GM23338 (cell line): Measurements from ENCODE around the gene ZNF280C. TPM values are rescaled to one million over a fixed set of nuclear protein-coding genes. Genes with fewer than 3 reads are reported as not detected.

Experiments
- ATAC-seq: fragments of 200-7000 bp; cut with Tn5 transposase; 3 replicates; pipeline ENCODE4 v1.9.1; 2020
- DNase-seq: peaks from one replicate; pipeline ENCODE4 v3.0.0-alpha.2; 2015; ENCODE audit warnings: low spot score
- H2AFZ ChIP-seq: fragments of 200-600 bp; sonication (generic); 2 replicates; pipeline ENCODE4 v1.8.0; 2016; ENCODE audit warnings: antibody characterized with exemption, mild to moderate bottlenecking, moderate library complexity
- H3F3A ChIP-seq: fragments of 200-600 bp; sonication (generic); replicated peaks from 2 replicates; pipeline ENCODE4 v1.8.0; 2017; ENCODE audit warnings: antibody characterized with exemption, mixed run types, low read depth
- H3K27ac ChIP-seq: fragments of 200-600 bp; sonication (generic); 2 replicates; pipeline ENCODE4 v1.6.1; 2016; ENCODE audit warnings: low read depth
- H3K27me3 ChIP-seq: fragments of 200-600 bp; sonication (generic); 2 replicates; pipeline ENCODE4 v1.8.0; 2016; ENCODE audit warnings: mild to moderate bottlenecking, mixed run types, moderate library complexity; ENCODE audit not compliant: insufficient read depth
- H3K36me3 ChIP-seq: fragments of 200-600 bp; sonication (generic); 2 replicates; pipeline ENCODE4 v1.8.0; 2016; ENCODE audit warnings: mild to moderate bottlenecking; ENCODE audit not compliant: insufficient read depth
- H3K4me1 ChIP-seq: fragments of 200-600 bp; sonication (generic); 2 replicates; pipeline ENCODE4 v1.8.0; 2016; ENCODE audit warnings: mild to moderate bottlenecking, moderate library complexity; ENCODE audit not compliant: insufficient read depth
- H3K4me2 ChIP-seq: fragments of 200-600 bp; sonication (generic); 2 replicates; pipeline ENCODE4 v1.7.1; 2017; ENCODE audit warnings: mixed run types
- H3K4me3 ChIP-seq: fragments of 200-600 bp; sonication (generic); 2 replicates; pipeline ENCODE4 v1.6.1; 2016; ENCODE audit warnings: mixed run types
- H3K79me2 ChIP-seq: fragments of 200-600 bp; sonication (generic); replicated peaks from 2 replicates; pipeline ENCODE4 v1.8.0; 2017; ENCODE audit warnings: mild to moderate bottlenecking; ENCODE audit not compliant: insufficient read depth
- H3K9me2 ChIP-seq: fragments of 200-600 bp; sonication (generic); 2 replicates; pipeline ENCODE4 v1.8.0; 2017; ENCODE audit not compliant: insufficient read depth
- H4K20me1 ChIP-seq: fragments of 200-600 bp; sonication (generic); replicated peaks from 2 replicates; pipeline ENCODE4 v1.8.0; 2017; ENCODE audit warnings: mild to moderate bottlenecking; ENCODE audit not compliant: insufficient read depth
- H3K27ac Mint-ChIP-seq: 2 replicates; pipeline ENCODE4 v1.8.0; 2020; ENCODE audit warnings: inconsistent platforms, mild to moderate bottlenecking, moderate library complexity, mixed read lengths
- H3K27me3 Mint-ChIP-seq: 3 replicates; pipeline ENCODE4 v1.8.0; 2022; ENCODE audit warnings: low read depth, mild to moderate bottlenecking, moderate library complexity, mixed read lengths, inconsistent platforms; ENCODE audit not compliant: insufficient read depth, poor library complexity
- H3K36me3 Mint-ChIP-seq: 3 replicates; pipeline ENCODE4 v1.8.0; 2021; ENCODE audit warnings: low read depth, mild to moderate bottlenecking, inconsistent platforms, moderate library complexity, mixed read lengths
- H3K4me1 Mint-ChIP-seq: 3 replicates; pipeline ENCODE4 v1.8.0; 2020; ENCODE audit warnings: mild to moderate bottlenecking, inconsistent platforms, mixed read lengths
- H3K4me3 Mint-ChIP-seq: 3 replicates; pipeline ENCODE4 v1.8.0; 2021; ENCODE audit warnings: moderate library complexity, mild to moderate bottlenecking, inconsistent platforms, mixed read lengths
- H3K9me3 Mint-ChIP-seq: 3 replicates; pipeline ENCODE4 v1.8.0; 2020; ENCODE audit warnings: moderate library complexity, mild to moderate bottlenecking, inconsistent platforms, mixed read lengths
- ETS1 ChIP-seq: IDR thresholded peaks from 2 replicates; pipeline ENCODE4 v1.6.1; 2016; ENCODE audit warnings: antibody characterized with exemption
- JUNB ChIP-seq: IDR thresholded peaks from one replicate; pipeline ENCODE4 v1.6.1; 2016; ENCODE audit warnings: antibody characterized with exemption; ENCODE audit not compliant: unreplicated experiment
- POLR2AphosphoS5 ChIP-seq: IDR thresholded peaks from 2 replicates; pipeline ENCODE4 v1.6.1; 2016; ENCODE audit warnings: antibody characterized with exemption, low read depth
- ZNF114 ChIP-seq: fragments of 250-450 bp; sonication (Bioruptor Pico); IDR thresholded peaks from 2 replicates; pipeline ENCODE4 v1.5.0; 2020; ENCODE audit warnings: mild to moderate bottlenecking, moderate library complexity
- ZNF331 ChIP-seq: fragments of 250-450 bp; sonication (Bioruptor Pico); IDR thresholded peaks from 2 replicates; pipeline ENCODE4 v1.5.0; 2020; ENCODE audit warnings: low read depth, mild to moderate bottlenecking, moderate library complexity
- ZNF462 ChIP-seq: fragments of 250-450 bp; sonication (Bioruptor Pico); IDR thresholded peaks from 2 replicates; pipeline ENCODE4 v1.5.0; 2020; ENCODE audit warnings: mild to moderate bottlenecking, moderate library complexity
- polyA plus RNA-seq: library from polyadenylated mRNA; unstranded; fragments of >200 nt; fragmentation: Nextera tagmentation; extraction: Ambion mirVana; gene quantifications from 2 replicates; pipeline ENCODE4 v1.2.1, GENCODE V29; 2016
- total RNA-seq: library from RNA; depleted of rRNA; stranded (reverse); fragments of >200 nt; shearing (Covaris generic); gene quantifications from 2 replicates; pipeline ENCODE4 v1.2.3, GENCODE V29; 2014
- TF ChIP-seq, protein P1 (sequence below): IDR thresholded peaks from one replicate; pipeline ENCODE4 v1.6.1; 2018; ENCODE audit warnings: antibody characterized with exemption; ENCODE audit not compliant: unreplicated experiment

The ZNF280C gene
- total and polyA plus RNA-seq, 2 experiments from 2014 or later, result 7.9 to 14.4 TPM

- Histone ChIP-seq H3K27ac (no peak overlapping the region), H3K27me3 (no peaks in the 10 kb centered on the region), H3K9me2 (no peaks in the 10 kb centered on the region), H3K4me2 (no peak overlapping the region), H3K4me1 (no peaks in the 10 kb centered on the region), H3F3A (no peaks in the 10 kb centered on the region), H3K4me3 (no peak overlapping the region), H4K20me1 (no peaks in the 10 kb centered on the region), H3K79me2 (no peaks in the 10 kb centered on the region), H3K36me3 (0 out of 2 replicates have a peak, but pooled peaks cover 6% of the 10 kb centered on the region), H2AFZ (no peak overlapping the region)
- H3K36me3 Mint-ChIP-seq, result peaks cover 27% of the 10 kb centered on the region; the same call in 2 of the 3 replicates
- DNase-seq (no peak), ATAC-seq (no peak)
- H3K27me3 Mint-ChIP-seq, result no peaks in the 10 kb centered on the region
- no peak overlapping the region for H3K4me3 Mint-ChIP-seq
- TF ChIP-seq ZNF331 (CRISPR knock-in tag), result no peak
- TF ChIP-seq, protein P1, sequence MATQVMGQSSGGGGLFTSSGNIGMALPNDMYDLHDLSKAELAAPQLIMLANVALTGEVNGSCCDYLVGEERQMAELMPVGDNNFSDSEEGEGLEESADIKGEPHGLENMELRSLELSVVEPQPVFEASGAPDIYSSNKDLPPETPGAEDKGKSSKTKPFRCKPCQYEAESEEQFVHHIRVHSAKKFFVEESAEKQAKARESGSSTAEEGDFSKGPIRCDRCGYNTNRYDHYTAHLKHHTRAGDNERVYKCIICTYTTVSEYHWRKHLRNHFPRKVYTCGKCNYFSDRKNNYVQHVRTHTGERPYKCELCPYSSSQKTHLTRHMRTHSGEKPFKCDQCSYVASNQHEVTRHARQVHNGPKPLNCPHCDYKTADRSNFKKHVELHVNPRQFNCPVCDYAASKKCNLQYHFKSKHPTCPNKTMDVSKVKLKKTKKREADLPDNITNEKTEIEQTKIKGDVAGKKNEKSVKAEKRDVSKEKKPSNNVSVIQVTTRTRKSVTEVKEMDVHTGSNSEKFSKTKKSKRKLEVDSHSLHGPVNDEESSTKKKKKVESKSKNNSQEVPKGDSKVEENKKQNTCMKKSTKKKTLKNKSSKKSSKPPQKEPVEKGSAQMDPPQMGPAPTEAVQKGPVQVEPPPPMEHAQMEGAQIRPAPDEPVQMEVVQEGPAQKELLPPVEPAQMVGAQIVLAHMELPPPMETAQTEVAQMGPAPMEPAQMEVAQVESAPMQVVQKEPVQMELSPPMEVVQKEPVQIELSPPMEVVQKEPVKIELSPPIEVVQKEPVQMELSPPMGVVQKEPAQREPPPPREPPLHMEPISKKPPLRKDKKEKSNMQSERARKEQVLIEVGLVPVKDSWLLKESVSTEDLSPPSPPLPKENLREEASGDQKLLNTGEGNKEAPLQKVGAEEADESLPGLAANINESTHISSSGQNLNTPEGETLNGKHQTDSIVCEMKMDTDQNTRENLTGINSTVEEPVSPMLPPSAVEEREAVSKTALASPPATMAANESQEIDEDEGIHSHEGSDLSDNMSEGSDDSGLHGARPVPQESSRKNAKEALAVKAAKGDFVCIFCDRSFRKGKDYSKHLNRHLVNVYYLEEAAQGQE, result no peak
- TF ChIP-seq ETS1, result no peak
- no peak for TF ChIP-seq JUNB
- no peaks in the 10 kb centered on the region for H3K4me1 Mint-ChIP-seq
- H3K9me3 Mint-ChIP-seq, result no peaks in the 10 kb centered on the region
- no peak overlapping the region for H3K27ac Mint-ChIP-seq
Measured at GRCh38 chrX:130204647-130205046, 64.1 kb downstream of the ZNF280C start.

DNA sequence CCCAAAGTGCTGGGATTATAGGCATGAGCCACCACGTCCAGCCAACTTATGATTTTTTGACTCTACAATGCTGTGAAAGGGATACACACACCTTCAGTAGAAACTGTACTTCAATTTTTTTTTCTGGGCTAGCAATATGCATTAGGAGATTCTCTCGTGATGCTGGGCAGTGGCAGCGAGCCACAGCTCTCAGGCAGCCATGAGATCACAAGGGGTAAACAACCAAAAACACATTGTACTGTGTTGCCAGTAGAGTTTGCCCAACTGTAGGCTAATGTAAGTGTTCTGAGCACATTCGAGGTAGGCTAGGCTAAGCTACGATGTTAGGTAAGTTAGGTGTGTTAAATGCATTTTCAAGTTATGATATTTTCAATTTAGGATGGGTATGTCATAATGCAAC lies 71.2 kb downstream of the ZNF280C start:
- H3K27me3 Mint-ChIP-seq, result peaks cover 2% of the 10 kb centered on the region
- H2AFZ ChIP-seq, result no peak overlapping the region
- H3K4me2 ChIP-seq, result no peak overlapping the region
- H3K4me1 Mint-ChIP-seq, result no peaks in the 10 kb centered on the region
- H3K79me2 ChIP-seq, result no peaks in the 10 kb centered on the region
- H3K9me3 Mint-ChIP-seq, result no peaks in the 10 kb centered on the region
- no peaks in the 10 kb centered on the region for H3K36me3 ChIP-seq
- no peak overlapping the region for H3K27ac Mint-ChIP-seq
- no peaks in the 10 kb centered on the region for H4K20me1 ChIP-seq
- H3K27me3 ChIP-seq, result no peaks in the 10 kb centered on the region
- DNase-seq (no peak), ATAC-seq (no peak)
- no peak overlapping the region for H3K4me3 ChIP-seq
- H3K4me1 ChIP-seq, result no peaks in the 10 kb centered on the region
- H3K36me3 Mint-ChIP-seq, result no peaks in the 10 kb centered on the region; the same call in 2 of the 3 replicates
- no peak overlapping the region for H3K4me3 Mint-ChIP-seq
- no peaks in the 10 kb centered on the region for H3K9me2 ChIP-seq
- H3K27ac ChIP-seq, result no peak overlapping the region
- no peaks in the 10 kb centered on the region for H3F3A ChIP-seq
- no peak for TF ChIP-seq JUNB
- TF ChIP-seq POLR2AphosphoS5, result no peak
- TF ChIP-seq ZNF462, result no peak
- TF ChIP-seq, protein P1, result no peak
- no peak for TF ChIP-seq ZNF114
